WTC11 (cell line): ENCODE measurements around the gene AK9. TPM values are rescaled to one million over a fixed set of nuclear protein-coding genes. Genes with fewer than 3 reads are reported as not detected.

ENCODE experiments used
- ATAC-seq: fragments of 200-7000 bp; cut with Tn5 transposase; 2 replicates; pipeline ENCODE4 v1.10.0; 2021; ENCODE audit warnings: mild to moderate bottlenecking, moderate library complexity
- CTCF ChIA-PET: fragments of 300-600 bp; sonication (Branson Sonifier 250); formaldehyde crosslinking; loops from one replicate; lab custom pipeline; 2021; ENCODE audit warnings: antibody characterized with exemption; lab: Charles Lee
- POLR2A ChIA-PET: fragments of 350-600 bp; sonication (Branson Sonifier 250); formaldehyde crosslinking; loops from one replicate; lab custom pipeline; 2021; ENCODE audit warnings: antibody characterized with exemption; lab: Charles Lee
- DNase-seq: peaks from one replicate; pipeline ENCODE4 v3.0.0; 2021; ENCODE audit warnings: low spot score
- H3K27ac Mint-ChIP-seq: 2 replicates; pipeline ENCODE4 v1.8.0; 2021; ENCODE audit warnings: mixed read lengths
- H3K27me3 Mint-ChIP-seq: 2 replicates; pipeline ENCODE4 v1.8.0; 2021; ENCODE audit warnings: low read depth, mild to moderate bottlenecking, moderate library complexity, mixed read lengths
- H3K36me3 Mint-ChIP-seq: 2 replicates; pipeline ENCODE4 v1.8.0; 2021; ENCODE audit warnings: mixed read lengths
- H3K4me1 Mint-ChIP-seq: 2 replicates; pipeline ENCODE4 v1.8.0; 2022; ENCODE audit warnings: mixed read lengths
- H3K4me3 Mint-ChIP-seq: 2 replicates; pipeline ENCODE4 v1.8.0; 2021; ENCODE audit warnings: mild to moderate bottlenecking, moderate library complexity, mixed read lengths
- H3K9me3 Mint-ChIP-seq: 2 replicates; pipeline ENCODE4 v1.8.0; 2021; ENCODE audit warnings: mixed read lengths
- ATF1 ChIP-seq: sonication (generic); formaldehyde crosslinking; IDR thresholded peaks from 2 replicates; pipeline ENCODE4 v1.8.1; 2023; ENCODE audit warnings: mild to moderate bottlenecking, moderate library complexity, missing genetic modification reagents
- CBFB ChIP-seq: sonication (generic); formaldehyde crosslinking; IDR thresholded peaks from 2 replicates; pipeline ENCODE4 v1.8.1; 2022; ENCODE audit warnings: mild to moderate bottlenecking, low read depth, missing genetic modification reagents
- ETV6 ChIP-seq: sonication (generic); formaldehyde crosslinking; IDR thresholded peaks from 2 replicates; pipeline ENCODE4 v1.8.1; 2022; ENCODE audit warnings: mild to moderate bottlenecking, missing genetic modification reagents
- FOXK1 ChIP-seq: sonication (generic); formaldehyde crosslinking; IDR thresholded peaks from 2 replicates; pipeline ENCODE4 v1.8.0; 2022; ENCODE audit warnings: mild to moderate bottlenecking, moderate library complexity, missing genetic modification reagents
- GTF2I ChIP-seq: fragments of 250-450 bp; sonication (Bioruptor Pico); conservative IDR thresholded peaks from 2 replicates; pipeline ENCODE4 v1.4.0; 2021; ENCODE audit warnings: mild to moderate bottlenecking
- HMGA2 ChIP-seq: fragments of 250-450 bp; sonication (Bioruptor Pico); IDR thresholded peaks from 2 replicates; pipeline ENCODE4 v1.4.0; 2021; ENCODE audit warnings: mild to moderate bottlenecking, moderate library complexity
- JAZF1 ChIP-seq: fragments of 250-450 bp; sonication (Bioruptor Pico); IDR thresholded peaks from 2 replicates; pipeline ENCODE4 v1.9.0; 2021; ENCODE audit warnings: moderate library complexity, mild to moderate bottlenecking, inconsistent platforms
- KAT7 ChIP-seq: sonication (generic); formaldehyde crosslinking; IDR thresholded peaks from 2 replicates; pipeline ENCODE4 v1.8.1; 2023; ENCODE audit warnings: missing genetic modification reagents, mild to moderate bottlenecking, borderline replicate concordance
- NFYB ChIP-seq: sonication (generic); formaldehyde crosslinking; conservative IDR thresholded peaks from 2 replicates; pipeline ENCODE4 v1.8.0; 2022; ENCODE audit warnings: low read depth, missing genetic modification reagents
- NR3C1 ChIP-seq: sonication (generic); formaldehyde crosslinking; conservative IDR thresholded peaks from 2 replicates; pipeline ENCODE4 v1.8.1; 2023; ENCODE audit warnings: low read depth, mild to moderate bottlenecking, missing genetic modification reagents
- OVOL2 ChIP-seq: fragments of 250-450 bp; sonication (Bioruptor Pico); IDR thresholded peaks from 2 replicates; pipeline ENCODE4 v1.9.0; 2021; ENCODE audit warnings: mild to moderate bottlenecking, borderline replicate concordance
- RELA ChIP-seq: sonication (generic); formaldehyde crosslinking; IDR thresholded peaks from 2 replicates; pipeline ENCODE4 v1.8.1; 2022; ENCODE audit warnings: missing genetic modification reagents, mild to moderate bottlenecking, borderline replicate concordance
- RORB ChIP-seq: fragments of 250-450 bp; sonication (Bioruptor Pico); IDR thresholded peaks from 2 replicates; pipeline ENCODE4 v1.9.0; 2021; ENCODE audit warnings: mild to moderate bottlenecking
- SMAD4 ChIP-seq: sonication (generic); formaldehyde crosslinking; IDR thresholded peaks from 2 replicates; pipeline ENCODE4 v1.8.0; 2022; ENCODE audit warnings: mild to moderate bottlenecking, missing genetic modification reagents
- TEAD4 ChIP-seq: sonication (generic); formaldehyde crosslinking; IDR thresholded peaks from 2 replicates; pipeline ENCODE4 v1.8.0; 2022; ENCODE audit warnings: mild to moderate bottlenecking, missing genetic modification reagents
- ZNF121 ChIP-seq: sonication (generic); formaldehyde crosslinking; IDR thresholded peaks from 2 replicates; pipeline ENCODE4 v1.8.0; 2023; ENCODE audit warnings: missing genetic modification reagents
- ZNF138 ChIP-seq: sonication (generic); formaldehyde crosslinking; conservative IDR thresholded peaks from 2 replicates; pipeline ENCODE4 v1.8.1; 2022; ENCODE audit warnings: mild to moderate bottlenecking, moderate library complexity, missing genetic modification reagents
- ZNF263 ChIP-seq: sonication (generic); formaldehyde crosslinking; IDR thresholded peaks from 2 replicates; pipeline ENCODE4 v1.8.1; 2022; ENCODE audit warnings: low read depth, mild to moderate bottlenecking, moderate library complexity, missing genetic modification reagents
- total RNA-seq: library from RNA; stranded (reverse); gene quantifications from 3 replicates; pipeline ENCODE4 v1.2.3, GENCODE V29; 2021
- TF ChIP-seq, protein P1 (sequence below): fragments of 250-450 bp; sonication (Bioruptor Pico); IDR thresholded peaks from 2 replicates; pipeline ENCODE4 v1.8.0; 2021; ENCODE audit warnings: mild to moderate bottlenecking
- TF ChIP-seq, protein P2 (sequence below): sonication (generic); formaldehyde crosslinking; IDR thresholded peaks from 2 replicates; pipeline ENCODE4 v1.8.1; 2023; ENCODE audit warnings: mild to moderate bottlenecking, missing genetic modification reagents, moderate library complexity
- TF ChIP-seq, protein P3 (sequence below): sonication (generic); formaldehyde crosslinking; IDR thresholded peaks from 2 replicates; pipeline ENCODE4 v1.8.1; 2022; ENCODE audit warnings: mild to moderate bottlenecking, missing genetic modification reagents, moderate library complexity, borderline replicate concordance
- TF ChIP-seq, protein P4 (sequence below): sonication (generic); formaldehyde crosslinking; IDR thresholded peaks from 2 replicates; pipeline ENCODE4 v1.8.1; 2023; ENCODE audit warnings: mild to moderate bottlenecking, missing genetic modification reagents
- TF ChIP-seq, protein P5 (sequence below): sonication (generic); formaldehyde crosslinking; IDR thresholded peaks from 2 replicates; pipeline ENCODE4 v1.8.1; 2023; ENCODE audit warnings: mild to moderate bottlenecking, moderate library complexity, missing genetic modification reagents

Gene AK9
- total RNA-seq, 1 experiment from 2014 or later: 3.7 TPM

DNA sequence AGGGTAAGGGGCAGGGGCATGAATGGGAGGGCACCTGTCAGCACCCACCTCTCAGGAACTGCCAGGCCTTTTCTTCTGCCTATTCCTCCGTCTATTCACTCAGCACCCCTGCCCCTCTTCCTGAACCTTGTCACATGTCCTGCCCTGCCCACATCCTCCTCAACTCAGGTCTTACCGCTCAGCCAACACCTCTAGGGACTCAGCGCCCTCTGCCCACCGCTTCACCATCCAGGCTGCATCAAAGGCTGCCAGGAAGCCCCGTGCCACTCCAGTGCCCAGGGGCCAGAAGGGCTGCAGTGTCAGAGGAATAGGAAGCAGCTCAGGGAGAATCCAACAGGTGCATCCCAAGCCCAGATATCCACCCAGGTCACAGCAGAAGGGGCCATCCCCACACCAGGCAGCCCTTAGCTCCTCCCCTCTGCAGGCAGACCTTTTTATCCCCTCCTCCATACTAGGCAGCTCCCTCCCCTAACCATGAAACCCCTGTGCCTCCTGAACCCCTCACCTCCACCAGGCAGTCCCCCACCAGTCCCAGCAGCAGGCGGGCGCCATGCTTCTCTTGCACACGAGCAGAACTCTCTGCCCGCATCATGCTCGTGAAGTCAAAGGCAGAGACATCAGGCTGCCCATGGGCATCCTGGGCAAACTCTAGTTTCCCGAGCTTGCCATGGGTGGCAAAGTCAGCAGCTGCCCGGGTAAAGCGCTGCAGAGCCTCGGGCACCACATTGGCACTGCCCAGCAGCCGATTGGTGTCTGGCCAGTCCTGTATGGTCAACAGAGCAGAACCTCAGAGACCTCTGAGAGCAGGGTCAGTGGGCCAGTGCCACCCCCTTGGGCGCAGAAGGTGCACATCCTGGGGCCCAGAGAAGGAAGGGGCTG is 241.0 kb downstream of the AK9 start:
- DNase-seq (no peak), ATAC-seq (no peak)
- TF ChIP-seq, protein P1, sequence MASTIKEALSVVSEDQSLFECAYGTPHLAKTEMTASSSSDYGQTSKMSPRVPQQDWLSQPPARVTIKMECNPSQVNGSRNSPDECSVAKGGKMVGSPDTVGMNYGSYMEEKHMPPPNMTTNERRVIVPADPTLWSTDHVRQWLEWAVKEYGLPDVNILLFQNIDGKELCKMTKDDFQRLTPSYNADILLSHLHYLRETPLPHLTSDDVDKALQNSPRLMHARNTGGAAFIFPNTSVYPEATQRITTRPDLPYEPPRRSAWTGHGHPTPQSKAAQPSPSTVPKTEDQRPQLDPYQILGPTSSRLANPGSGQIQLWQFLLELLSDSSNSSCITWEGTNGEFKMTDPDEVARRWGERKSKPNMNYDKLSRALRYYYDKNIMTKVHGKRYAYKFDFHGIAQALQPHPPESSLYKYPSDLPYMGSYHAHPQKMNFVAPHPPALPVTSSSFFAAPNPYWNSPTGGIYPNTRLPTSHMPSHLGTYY: no peak
- TF ChIP-seq, protein P2, sequence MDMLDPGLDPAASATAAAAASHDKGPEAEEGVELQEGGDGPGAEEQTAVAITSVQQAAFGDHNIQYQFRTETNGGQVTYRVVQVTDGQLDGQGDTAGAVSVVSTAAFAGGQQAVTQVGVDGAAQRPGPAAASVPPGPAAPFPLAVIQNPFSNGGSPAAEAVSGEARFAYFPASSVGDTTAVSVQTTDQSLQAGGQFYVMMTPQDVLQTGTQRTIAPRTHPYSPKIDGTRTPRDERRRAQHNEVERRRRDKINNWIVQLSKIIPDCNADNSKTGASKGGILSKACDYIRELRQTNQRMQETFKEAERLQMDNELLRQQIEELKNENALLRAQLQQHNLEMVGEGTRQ (CRISPR knock-in tag): 0 out of 2 replicates have a peak, but pooled peaks have one; percentile 12
- no peak for TF ChIP-seq NFYB (CRISPR knock-in tag)
- H3K36me3 Mint-ChIP-seq: peaks cover 21% of the 10 kb centered on the region
- no peaks in the 10 kb centered on the region; the same call in 1 of the 2 replicates for H3K27me3 Mint-ChIP-seq
- ChIA-PET CTCF (interaction anchor here (1.5 kb wide), 1 partner anchor 9 kb away, joined by 7 read pairs; no protein-coding TSS in a partner anchor), POLR2A (no interaction called here)
- no peaks in the 10 kb centered on the region for H3K9me3 Mint-ChIP-seq
- no peak overlapping the region for H3K4me3 Mint-ChIP-seq
- H3K4me1 Mint-ChIP-seq: peaks cover 18% of the 10 kb centered on the region
- H3K27ac Mint-ChIP-seq: no peak overlapping the region

DNA sequence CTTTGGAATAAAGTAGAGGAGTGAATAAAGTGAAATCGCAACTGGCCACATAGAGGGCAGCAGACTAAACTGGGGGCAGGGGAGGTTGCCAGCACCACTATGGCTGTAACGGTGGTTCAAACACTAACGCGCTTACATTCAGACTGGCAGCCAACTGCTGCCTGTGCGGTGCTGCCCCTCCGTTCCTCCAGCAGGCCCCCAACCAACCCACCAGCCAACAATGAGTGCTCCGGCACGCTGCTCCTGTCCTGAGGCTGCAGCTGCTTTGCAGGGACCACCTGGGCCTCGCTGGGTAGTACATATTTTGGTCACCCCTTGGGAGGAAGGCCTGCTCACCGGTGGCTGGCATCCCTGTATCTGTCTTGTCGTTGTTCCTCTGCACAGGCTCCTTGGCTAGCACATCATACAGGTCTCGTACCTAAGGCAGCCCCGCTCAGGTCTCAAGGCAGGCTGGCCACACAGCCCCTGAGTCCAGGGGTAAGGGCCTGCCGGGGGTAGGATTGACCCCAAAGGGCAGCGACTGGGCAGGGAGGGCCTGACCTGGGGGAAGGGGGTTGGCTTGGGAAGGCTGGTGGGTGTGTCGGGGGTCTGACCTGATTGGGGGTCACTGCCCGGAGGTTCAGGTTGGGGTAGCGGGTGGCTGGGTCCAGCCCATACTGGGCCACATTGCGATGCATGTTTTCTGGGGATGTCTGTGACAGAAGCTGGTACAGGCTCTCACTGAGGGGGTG is 241.8 kb downstream of the AK9 start:
- Mint-ChIP-seq H3K27me3 (no peaks in the 10 kb centered on the region), H3K9me3 (no peaks in the 10 kb centered on the region), H3K4me1 (peaks cover 14% of the 10 kb centered on the region), H3K27ac (no peak overlapping the region), H3K36me3 (peaks cover 27% of the 10 kb centered on the region), H3K4me3 (no peak overlapping the region)
- CTCF ChIA-PET: interaction anchor here (1.0 to 1.5 kb wide), 2 partner anchors 8 to 52 kb away, joined by 3 to 7 read pairs; no protein-coding TSS in a partner anchor
- ATAC-seq: no peak
- no peak for DNase-seq
- POLR2A ChIA-PET: interaction anchor here (1.0 kb wide), 1 partner anchor 63 kb away, joined by 3 read pairs; no protein-coding TSS in a partner anchor
- TF ChIP-seq GTF2I (CRISPR knock-in tag) (no peak), ZNF138 (no peak), SMAD4 (CRISPR knock-in tag) (no peak), FOXK1 (CRISPR knock-in tag) (no peak), RELA (no peak), OVOL2 (no peak), RORB (CRISPR knock-in tag) (no peak), JAZF1 (CRISPR knock-in tag) (no peak), ATF1 (CRISPR knock-in tag) (no peak)
- TF ChIP-seq, protein P3, sequence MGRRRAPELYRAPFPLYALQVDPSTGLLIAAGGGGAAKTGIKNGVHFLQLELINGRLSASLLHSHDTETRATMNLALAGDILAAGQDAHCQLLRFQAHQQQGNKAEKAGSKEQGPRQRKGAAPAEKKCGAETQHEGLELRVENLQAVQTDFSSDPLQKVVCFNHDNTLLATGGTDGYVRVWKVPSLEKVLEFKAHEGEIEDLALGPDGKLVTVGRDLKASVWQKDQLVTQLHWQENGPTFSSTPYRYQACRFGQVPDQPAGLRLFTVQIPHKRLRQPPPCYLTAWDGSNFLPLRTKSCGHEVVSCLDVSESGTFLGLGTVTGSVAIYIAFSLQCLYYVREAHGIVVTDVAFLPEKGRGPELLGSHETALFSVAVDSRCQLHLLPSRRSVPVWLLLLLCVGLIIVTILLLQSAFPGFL (CRISPR knock-in tag): no peak
- TF ChIP-seq, protein P1: no peak

DNA sequence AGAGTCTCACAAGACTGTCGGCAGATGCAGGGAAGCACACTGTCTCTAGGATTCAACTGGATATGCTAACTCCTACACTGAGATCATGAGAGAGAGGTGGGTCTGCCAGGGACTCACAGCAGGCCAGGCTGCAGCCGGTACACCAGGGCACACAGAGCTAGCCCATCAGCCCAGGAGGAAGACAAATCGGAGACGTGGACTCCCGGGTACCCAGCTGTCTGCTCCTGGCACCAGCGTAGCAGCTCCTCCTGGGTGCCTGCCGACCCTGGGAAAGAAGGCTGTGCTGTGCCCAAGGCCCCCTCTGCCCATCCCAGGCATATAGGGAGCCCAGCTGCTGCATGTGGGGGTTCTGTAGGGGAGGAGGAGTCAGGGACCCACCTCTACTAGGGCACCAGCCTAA is 242.4 kb downstream of the AK9 start:
- CTCF ChIA-PET: interaction anchor here (1.0 kb wide), 1 partner anchor 52 kb away, joined by 3 read pairs; no protein-coding TSS in a partner anchor
- no peak for ATAC-seq
- Mint-ChIP-seq H3K4me3 (no peak overlapping the region), H3K4me1 (peaks cover 9% of the 10 kb centered on the region; the same call in 1 of the 2 replicates), H3K27me3 (no peaks in the 10 kb centered on the region), H3K9me3 (no peaks in the 10 kb centered on the region), H3K27ac (no peak overlapping the region), H3K36me3 (peaks cover 28% of the 10 kb centered on the region)
- POLR2A ChIA-PET: interaction anchor here (1.0 kb wide), 1 partner anchor 63 kb away, joined by 3 read pairs; no protein-coding TSS in a partner anchor
- DNase-seq: no peak
- TF ChIP-seq OVOL2: no peak
- no peak for TF ChIP-seq KAT7
- no peak for TF ChIP-seq HMGA2
- TF ChIP-seq NR3C1 (CRISPR knock-in tag): no peak
- TF ChIP-seq RORB (CRISPR knock-in tag): no peak
- TF ChIP-seq, protein P4, sequence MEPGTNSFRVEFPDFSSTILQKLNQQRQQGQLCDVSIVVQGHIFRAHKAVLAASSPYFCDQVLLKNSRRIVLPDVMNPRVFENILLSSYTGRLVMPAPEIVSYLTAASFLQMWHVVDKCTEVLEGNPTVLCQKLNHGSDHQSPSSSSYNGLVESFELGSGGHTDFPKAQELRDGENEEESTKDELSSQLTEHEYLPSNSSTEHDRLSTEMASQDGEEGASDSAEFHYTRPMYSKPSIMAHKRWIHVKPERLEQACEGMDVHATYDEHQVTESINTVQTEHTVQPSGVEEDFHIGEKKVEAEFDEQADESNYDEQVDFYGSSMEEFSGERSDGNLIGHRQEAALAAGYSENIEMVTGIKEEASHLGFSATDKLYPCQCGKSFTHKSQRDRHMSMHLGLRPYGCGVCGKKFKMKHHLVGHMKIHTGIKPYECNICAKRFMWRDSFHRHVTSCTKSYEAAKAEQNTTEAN (CRISPR knock-in tag): no peak
- TF ChIP-seq ETV6 (CRISPR knock-in tag): no peak
- TF ChIP-seq, protein P5, sequence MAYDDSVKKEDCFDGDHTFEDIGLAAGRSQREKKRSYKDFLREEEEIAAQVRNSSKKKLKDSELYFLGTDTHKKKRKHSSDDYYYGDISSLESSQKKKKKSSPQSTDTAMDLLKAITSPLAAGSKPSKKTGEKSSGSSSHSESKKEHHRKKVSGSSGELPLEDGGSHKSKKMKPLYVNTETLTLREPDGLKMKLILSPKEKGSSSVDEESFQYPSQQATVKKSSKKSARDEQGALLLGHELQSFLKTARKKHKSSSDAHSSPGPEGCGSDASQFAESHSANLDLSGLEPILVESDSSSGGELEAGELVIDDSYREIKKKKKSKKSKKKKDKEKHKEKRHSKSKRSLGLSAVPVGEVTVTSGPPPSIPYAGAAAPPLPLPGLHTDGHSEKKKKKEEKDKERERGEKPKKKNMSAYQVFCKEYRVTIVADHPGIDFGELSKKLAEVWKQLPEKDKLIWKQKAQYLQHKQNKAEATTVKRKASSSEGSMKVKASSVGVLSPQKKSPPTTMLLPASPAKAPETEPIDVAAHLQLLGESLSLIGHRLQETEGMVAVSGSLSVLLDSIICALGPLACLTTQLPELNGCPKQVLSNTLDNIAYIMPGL: no peak
- no peak for TF ChIP-seq CBFB (CRISPR knock-in tag)
- TF ChIP-seq ZNF121 (CRISPR knock-in tag): no peak
- TF ChIP-seq ZNF263 (CRISPR knock-in tag): no peak
- TF ChIP-seq TEAD4 (CRISPR knock-in tag): no peak
